Neural cell (in vitro differentiated cells): ENCODE data around the gene ZNF521.

Experiments
- CTCF ChIP-seq: fragments of 450-650 bp; IDR thresholded peaks from 2 replicates; pipeline ENCODE4 v1.5.1; 2014; ENCODE audit warnings: antibody characterized with exemption, mild to moderate bottlenecking, moderate library complexity; ENCODE audit not compliant: poor library complexity, severe bottlenecking
- EP300 ChIP-seq: fragments of 450-650 bp; conservative IDR thresholded peaks from 2 replicates; pipeline ENCODE4 v1.6.1; 2014; ENCODE audit warnings: antibody characterized with exemption, mild to moderate bottlenecking, moderate library complexity; ENCODE audit not compliant: poor library complexity, severe bottlenecking
- EZH2 ChIP-seq: fragments of 200-600, 300-800 bp; shearing (Covaris generic), sonication (generic); IDR thresholded peaks from 2 replicates; pipeline ENCODE4 v1.6.1; 2014; ENCODE audit warnings: antibody characterized with exemption, low read length, borderline replicate concordance, mild to moderate bottlenecking; ENCODE audit not compliant: insufficient read depth, poor library complexity, severe bottlenecking
- MXI1 ChIP-seq: fragments of 450-650 bp; conservative IDR thresholded peaks from 2 replicates; pipeline ENCODE4 v1.6.1; 2014; ENCODE audit warnings: antibody characterized with exemption, mild to moderate bottlenecking; ENCODE audit not compliant: poor library complexity, severe bottlenecking
- POLR2AphosphoS5 ChIP-seq: IDR thresholded peaks from 2 replicates; pipeline ENCODE4 v1.6.1; 2012
- RAD21 ChIP-seq: fragments of 450-650 bp; conservative IDR thresholded peaks from 2 replicates; pipeline ENCODE4 v1.6.1; 2014; ENCODE audit warnings: antibody characterized with exemption, mild to moderate bottlenecking, moderate library complexity
- SMC3 ChIP-seq: fragments of 450-650 bp; conservative IDR thresholded peaks from 2 replicates; pipeline ENCODE4 v1.6.1; 2014; ENCODE audit warnings: antibody characterized with exemption, mild to moderate bottlenecking, moderate library complexity; ENCODE audit not compliant: poor library complexity
- TAF1 ChIP-seq: IDR thresholded peaks from 2 replicates; pipeline ENCODE4 v1.6.1; 2012; ENCODE audit warnings: low read depth
- TF ChIP-seq, protein P1 (sequence below): IDR thresholded peaks from 2 replicates; pipeline ENCODE4 v1.6.1; 2012; ENCODE audit warnings: borderline replicate concordance

GRCh38 chr18:25243754-25244153, 108.2 kb downstream of the ZNF521 start:
- TF ChIP-seq CTCF (no peak), SMC3 (no peak), MXI1 (no peak), POLR2AphosphoS5 (no peak), EP300 (no peak), TAF1 (no peak), EZH2 (no peak), RAD21 (no peak)
- TF ChIP-seq, protein P1, sequence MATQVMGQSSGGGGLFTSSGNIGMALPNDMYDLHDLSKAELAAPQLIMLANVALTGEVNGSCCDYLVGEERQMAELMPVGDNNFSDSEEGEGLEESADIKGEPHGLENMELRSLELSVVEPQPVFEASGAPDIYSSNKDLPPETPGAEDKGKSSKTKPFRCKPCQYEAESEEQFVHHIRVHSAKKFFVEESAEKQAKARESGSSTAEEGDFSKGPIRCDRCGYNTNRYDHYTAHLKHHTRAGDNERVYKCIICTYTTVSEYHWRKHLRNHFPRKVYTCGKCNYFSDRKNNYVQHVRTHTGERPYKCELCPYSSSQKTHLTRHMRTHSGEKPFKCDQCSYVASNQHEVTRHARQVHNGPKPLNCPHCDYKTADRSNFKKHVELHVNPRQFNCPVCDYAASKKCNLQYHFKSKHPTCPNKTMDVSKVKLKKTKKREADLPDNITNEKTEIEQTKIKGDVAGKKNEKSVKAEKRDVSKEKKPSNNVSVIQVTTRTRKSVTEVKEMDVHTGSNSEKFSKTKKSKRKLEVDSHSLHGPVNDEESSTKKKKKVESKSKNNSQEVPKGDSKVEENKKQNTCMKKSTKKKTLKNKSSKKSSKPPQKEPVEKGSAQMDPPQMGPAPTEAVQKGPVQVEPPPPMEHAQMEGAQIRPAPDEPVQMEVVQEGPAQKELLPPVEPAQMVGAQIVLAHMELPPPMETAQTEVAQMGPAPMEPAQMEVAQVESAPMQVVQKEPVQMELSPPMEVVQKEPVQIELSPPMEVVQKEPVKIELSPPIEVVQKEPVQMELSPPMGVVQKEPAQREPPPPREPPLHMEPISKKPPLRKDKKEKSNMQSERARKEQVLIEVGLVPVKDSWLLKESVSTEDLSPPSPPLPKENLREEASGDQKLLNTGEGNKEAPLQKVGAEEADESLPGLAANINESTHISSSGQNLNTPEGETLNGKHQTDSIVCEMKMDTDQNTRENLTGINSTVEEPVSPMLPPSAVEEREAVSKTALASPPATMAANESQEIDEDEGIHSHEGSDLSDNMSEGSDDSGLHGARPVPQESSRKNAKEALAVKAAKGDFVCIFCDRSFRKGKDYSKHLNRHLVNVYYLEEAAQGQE, result no peak
